Fibroblast of lung (primary cell): Measurements from ENCODE around the gene NUP210L.

ENCODE experiments used
- EZH2 ChIP-seq: IDR thresholded peaks from 2 replicates; pipeline ENCODE4 v1.5.1; 2012; ENCODE audit warnings: low read length, control low read depth, mild to moderate bottlenecking; ENCODE audit errors: missing control alignments
- TF ChIP-seq, protein P1 (sequence below), 2 donors: IDR thresholded peaks in 1 of 2; conservative IDR thresholded peaks in 1 of 2; 1 replicate in 1 of 2; 2 replicates in 1 of 2; pipeline ENCODE4 v1.5.1; 2011 to 2012; ENCODE audit warnings: low read length in 2 of 2, control low read depth in 1 of 2, inconsistent platforms in 1 of 2, low read depth in 1 of 2, mild to moderate bottlenecking in 1 of 2

GRCh38 chr1:153962088-153963029 is 192.5 kb downstream of the NUP210L start:
- TF ChIP-seq, protein P1, sequence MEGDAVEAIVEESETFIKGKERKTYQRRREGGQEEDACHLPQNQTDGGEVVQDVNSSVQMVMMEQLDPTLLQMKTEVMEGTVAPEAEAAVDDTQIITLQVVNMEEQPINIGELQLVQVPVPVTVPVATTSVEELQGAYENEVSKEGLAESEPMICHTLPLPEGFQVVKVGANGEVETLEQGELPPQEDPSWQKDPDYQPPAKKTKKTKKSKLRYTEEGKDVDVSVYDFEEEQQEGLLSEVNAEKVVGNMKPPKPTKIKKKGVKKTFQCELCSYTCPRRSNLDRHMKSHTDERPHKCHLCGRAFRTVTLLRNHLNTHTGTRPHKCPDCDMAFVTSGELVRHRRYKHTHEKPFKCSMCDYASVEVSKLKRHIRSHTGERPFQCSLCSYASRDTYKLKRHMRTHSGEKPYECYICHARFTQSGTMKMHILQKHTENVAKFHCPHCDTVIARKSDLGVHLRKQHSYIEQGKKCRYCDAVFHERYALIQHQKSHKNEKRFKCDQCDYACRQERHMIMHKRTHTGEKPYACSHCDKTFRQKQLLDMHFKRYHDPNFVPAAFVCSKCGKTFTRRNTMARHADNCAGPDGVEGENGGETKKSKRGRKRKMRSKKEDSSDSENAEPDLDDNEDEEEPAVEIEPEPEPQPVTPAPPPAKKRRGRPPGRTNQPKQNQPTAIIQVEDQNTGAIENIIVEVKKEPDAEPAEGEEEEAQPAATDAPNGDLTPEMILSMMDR (conservative IDR thresholded peaks at IDR 0.05 in 1 of 2, IDR thresholded peaks at IDR 0.05 in 1 of 2; ENCODE audit: low read depth in 1 of 2, low read length in 2 of 2) = no peak
- no peak for TF ChIP-seq EZH2
